Retinal pigment epithelial cell (primary cell): ENCODE results near the gene STXBP6.
A peak's percentile ranks its signal among the peaks of the same experiment; 100 is the strongest.

Source experiments
- DNase-seq: peaks from one replicate; pipeline ENCODE4 v3.0.0-alpha.2; 2010; ENCODE audit warnings: low read depth
- H3K4me3 ChIP-seq: 2 replicates; pipeline ENCODE4 v1.5.1; 2011; ENCODE audit warnings: mild to moderate bottlenecking, low read length, control low read depth, moderate library complexity
- TF ChIP-seq, protein P1 (sequence below): conservative IDR thresholded peaks from 2 replicates; pipeline ENCODE4 v1.5.1; 2011; ENCODE audit warnings: low read depth, low read length, control low read depth, inconsistent platforms

The STXBP6 gene

DNA sequence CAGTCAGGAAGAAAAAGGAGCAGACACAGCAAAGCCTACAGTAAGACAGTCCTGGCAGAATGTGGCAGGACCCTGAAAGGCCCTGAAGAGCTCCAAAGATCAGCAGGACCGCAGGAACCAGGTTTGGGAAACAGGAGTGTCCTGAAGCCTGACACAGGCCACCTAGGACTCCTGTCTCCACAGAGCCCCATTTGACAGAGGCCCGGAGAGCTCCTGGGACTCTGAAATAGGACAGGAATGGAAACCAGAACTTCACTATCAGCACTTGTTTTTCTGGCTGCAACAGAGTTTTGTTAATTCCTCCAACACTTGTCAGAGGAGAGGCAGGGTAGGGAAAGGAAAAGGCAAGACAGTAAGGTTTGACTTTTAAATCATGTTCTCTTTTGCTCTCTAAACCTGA, 12.9 kb downstream of the STXBP6 start:
- TF ChIP-seq, protein P1, sequence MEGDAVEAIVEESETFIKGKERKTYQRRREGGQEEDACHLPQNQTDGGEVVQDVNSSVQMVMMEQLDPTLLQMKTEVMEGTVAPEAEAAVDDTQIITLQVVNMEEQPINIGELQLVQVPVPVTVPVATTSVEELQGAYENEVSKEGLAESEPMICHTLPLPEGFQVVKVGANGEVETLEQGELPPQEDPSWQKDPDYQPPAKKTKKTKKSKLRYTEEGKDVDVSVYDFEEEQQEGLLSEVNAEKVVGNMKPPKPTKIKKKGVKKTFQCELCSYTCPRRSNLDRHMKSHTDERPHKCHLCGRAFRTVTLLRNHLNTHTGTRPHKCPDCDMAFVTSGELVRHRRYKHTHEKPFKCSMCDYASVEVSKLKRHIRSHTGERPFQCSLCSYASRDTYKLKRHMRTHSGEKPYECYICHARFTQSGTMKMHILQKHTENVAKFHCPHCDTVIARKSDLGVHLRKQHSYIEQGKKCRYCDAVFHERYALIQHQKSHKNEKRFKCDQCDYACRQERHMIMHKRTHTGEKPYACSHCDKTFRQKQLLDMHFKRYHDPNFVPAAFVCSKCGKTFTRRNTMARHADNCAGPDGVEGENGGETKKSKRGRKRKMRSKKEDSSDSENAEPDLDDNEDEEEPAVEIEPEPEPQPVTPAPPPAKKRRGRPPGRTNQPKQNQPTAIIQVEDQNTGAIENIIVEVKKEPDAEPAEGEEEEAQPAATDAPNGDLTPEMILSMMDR = no peak
- no peak overlapping the region for H3K4me3 ChIP-seq
- no peak for DNase-seq

DNA sequence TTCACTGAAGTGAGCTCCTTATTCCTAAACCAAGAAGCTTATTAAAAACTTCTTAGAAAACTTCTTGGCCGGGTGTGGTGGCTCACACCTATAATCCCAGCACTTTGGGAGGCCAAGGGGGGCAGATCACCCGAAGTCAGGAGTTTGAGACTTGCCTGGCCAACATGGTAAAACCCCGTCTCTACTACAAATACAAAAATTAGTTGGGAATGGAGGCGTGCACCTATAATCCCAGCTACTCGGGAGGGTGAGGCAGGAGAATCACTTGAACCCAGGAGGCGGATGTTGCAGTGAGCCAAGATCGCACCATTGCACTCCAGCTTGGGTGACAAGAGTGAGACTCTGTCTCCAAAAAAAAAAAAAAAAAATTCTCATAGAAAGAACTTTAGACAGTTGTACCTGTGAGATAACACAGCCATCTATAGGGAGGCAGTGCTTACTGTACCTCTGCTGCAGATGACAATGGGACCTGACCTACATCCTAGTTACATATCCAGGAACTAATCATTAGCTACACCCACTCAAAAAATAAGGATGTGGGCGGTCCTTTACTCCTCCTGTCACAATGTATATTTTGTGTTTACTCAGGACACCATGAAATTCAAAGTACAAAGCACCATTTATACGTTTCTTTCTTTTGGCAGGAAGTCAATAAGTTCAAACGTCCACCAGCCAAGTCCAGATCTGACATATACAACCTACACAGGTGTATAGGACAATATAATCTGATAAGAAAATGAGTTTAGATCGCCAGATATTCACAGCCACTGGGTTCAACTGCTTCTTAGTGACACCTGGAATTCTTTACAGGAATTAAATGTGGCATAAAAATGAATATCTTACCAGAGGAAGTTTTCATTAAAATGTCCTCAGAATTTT, 14.9 kb downstream of the STXBP6 start:
- DNase-seq = no peak
- H3K4me3 ChIP-seq = no peak overlapping the region
- TF ChIP-seq, protein P1 = no peak

DNA sequence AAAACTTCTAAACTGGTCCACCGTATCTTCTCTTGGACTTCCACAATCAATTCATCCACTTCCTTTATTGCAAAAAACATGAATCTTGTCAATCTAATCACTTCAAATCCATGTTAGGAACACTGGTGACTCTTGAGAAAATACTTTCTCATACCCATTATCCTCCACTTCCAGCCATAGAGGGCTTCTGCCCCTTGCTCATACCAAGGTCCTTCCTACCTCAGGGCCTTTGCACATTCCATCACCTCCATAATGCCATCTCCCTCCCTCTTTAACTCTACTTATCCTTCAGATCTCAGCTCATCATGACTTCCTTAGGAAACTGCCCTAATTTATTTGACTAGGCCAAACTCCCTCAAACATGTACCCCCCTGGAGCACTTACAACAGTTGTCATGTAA, 16.6 kb downstream of the STXBP6 start:
- DNase-seq = no peak
- no peak overlapping the region for H3K4me3 ChIP-seq
- TF ChIP-seq, protein P1 = no peak

DNA sequence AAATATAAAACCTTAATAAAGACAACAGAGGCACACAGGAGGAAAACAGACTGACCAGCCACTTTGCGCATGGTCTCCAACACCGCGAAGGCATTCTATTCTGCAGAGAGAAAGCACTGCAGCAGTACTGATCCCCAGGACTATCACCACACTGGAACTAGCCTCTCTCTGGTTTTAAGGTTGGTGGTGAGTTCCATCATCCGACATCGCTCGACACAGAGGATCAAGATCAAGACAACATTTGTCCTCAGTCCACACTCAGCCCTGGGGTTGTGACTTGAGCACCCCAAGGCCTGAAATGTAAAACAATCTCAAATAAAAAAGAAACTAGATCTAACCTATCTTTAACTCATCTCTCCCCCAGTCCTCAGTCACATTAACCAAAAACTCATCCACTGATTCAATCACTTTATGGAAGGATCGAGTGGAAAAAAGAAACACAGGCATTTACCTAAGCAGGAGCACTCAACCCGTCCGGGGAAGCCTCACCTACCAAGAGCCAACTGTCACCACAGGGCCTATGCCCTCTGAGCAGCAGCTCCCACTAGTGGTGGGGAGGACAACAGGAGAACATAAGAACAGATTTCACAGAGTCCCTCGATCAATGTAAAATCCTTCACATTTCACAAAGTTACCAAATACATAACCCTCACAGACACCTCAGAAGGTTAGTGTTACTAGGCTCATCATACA, 17.7 kb downstream of the STXBP6 start:
- H3K4me3 ChIP-seq = no peak overlapping the region
- no peak for DNase-seq
- TF ChIP-seq, protein P1 = peak; percentile 49

DNA sequence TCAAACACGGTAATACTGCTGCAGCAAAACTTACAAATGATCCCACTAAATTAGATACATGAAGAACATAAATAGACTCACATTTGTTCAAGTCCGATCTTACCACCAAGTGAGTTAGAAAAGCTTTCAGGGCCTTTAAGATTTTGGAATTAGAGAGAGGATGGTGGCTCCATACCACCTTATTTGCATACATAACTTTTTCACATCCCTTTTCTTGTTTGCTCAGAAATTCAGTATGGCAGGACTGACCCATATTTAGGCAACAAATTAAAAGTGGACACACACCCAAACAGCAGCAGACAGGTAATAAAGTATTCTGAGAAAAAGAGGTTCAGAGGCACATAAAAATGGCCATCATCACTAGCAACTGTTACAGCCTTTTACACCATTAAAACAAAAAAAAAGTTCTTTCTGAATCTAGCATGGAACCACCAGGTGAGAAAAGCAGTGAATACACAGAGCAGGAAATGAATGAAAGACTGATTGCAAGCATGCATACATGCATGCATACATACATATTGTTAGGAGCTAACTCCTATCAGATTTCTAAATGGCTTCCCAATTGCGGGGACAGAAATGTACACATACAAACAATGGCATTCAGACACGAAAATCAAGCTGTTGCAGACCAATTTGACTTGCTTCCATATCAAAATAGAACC, 23.3 kb downstream of the STXBP6 start:
- TF ChIP-seq, protein P1 = no peak
- no peak overlapping the region for H3K4me3 ChIP-seq

DNA sequence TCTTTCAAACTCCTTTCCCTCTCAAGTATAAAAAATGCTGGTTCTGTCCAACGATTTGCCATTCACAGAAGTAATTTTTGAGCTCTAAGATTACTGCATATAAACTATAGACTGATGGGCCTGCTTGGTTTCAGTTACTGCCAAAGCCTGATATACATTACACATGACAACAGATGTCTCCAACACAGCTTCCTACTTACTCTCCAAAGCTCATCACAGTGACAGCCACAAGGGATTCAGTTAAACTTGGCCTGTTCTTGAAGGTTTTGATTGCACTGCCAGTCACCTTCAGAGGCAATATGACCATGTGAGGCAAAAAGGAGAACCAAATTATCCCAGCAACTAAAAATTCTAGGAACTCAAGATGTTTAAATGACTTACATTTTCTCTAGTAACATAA, 30.1 kb downstream of the STXBP6 start:
- DNase-seq = no peak
- H3K4me3 ChIP-seq = no peak overlapping the region
- TF ChIP-seq, protein P1 = no peak

More for the DNA sequence above, 23.3 kb downstream of the STXBP6 start:
- no peak for DNase-seq
